Calu3 (cell line): Measurements from ENCODE around the gene TMEM61. TPM values are rescaled to one million over a fixed set of nuclear protein-coding genes. Genes with fewer than 3 reads are reported as not detected.
"Not testable (repeated sequence)": the region's sequence is repeated elsewhere in the genome, so short reads cannot be mapped to it uniquely, and the experiment has no call there.

Experiments used
- BruUV-seq: library from RNA; stranded (reverse); fragments of 400-500 nt; replicated peaks from 2 replicates; lab custom pipeline; 2021; lab: Mats Ljungman, UMichigan
- CTCF ChIA-PET: fragments of 300-600 bp; sonication (Branson Sonifier 250); formaldehyde crosslinking; loops from one replicate; lab custom pipeline; 2022; ENCODE audit warnings: antibody characterized with exemption; lab: Charles Lee
- DNase-seq: peaks from one replicate; pipeline ENCODE4 v3.0.0; 2022
- H3K27ac Mint-ChIP-seq: one replicate; pipeline ENCODE4 v1.8.0; 2022; ENCODE audit warnings: mixed read lengths; ENCODE audit not compliant: unreplicated experiment
- H3K27me3 Mint-ChIP-seq: one replicate; pipeline ENCODE4 v1.8.0; 2022; ENCODE audit warnings: mixed read lengths; ENCODE audit not compliant: unreplicated experiment
- H3K36me3 Mint-ChIP-seq: one replicate; pipeline ENCODE4 v1.8.0; 2022; ENCODE audit warnings: mild to moderate bottlenecking, moderate library complexity, mixed read lengths; ENCODE audit not compliant: insufficient read depth, unreplicated experiment
- H3K4me1 Mint-ChIP-seq: one replicate; pipeline ENCODE4 v1.8.0; 2022; ENCODE audit warnings: mild to moderate bottlenecking, low read depth, mixed read lengths; ENCODE audit not compliant: unreplicated experiment
- H3K4me3 Mint-ChIP-seq: one replicate; pipeline ENCODE4 v1.8.0; 2022; ENCODE audit warnings: mild to moderate bottlenecking, low read depth, moderate library complexity, mixed read lengths; ENCODE audit not compliant: unreplicated experiment
- H3K9me3 Mint-ChIP-seq: one replicate; pipeline ENCODE4 v1.8.0; 2022; ENCODE audit warnings: low read depth, mixed read lengths; ENCODE audit not compliant: unreplicated experiment
- CTCF ChIP-seq: fragments of 200-600 bp; IDR thresholded peaks from one replicate; pipeline ENCODE4 v1.8.0; 2022; ENCODE audit warnings: antibody characterized with exemption; ENCODE audit not compliant: unreplicated experiment
- intact Hi-C: fragments of 100-400 bp; cut with micrococcal nuclease; formaldehyde crosslinking; loops from one replicate; pipeline ENCODE4 v1.10.0; 2022; ENCODE audit not compliant: unreplicated experiment
- total RNA-seq: library from RNA; stranded (reverse); gene quantifications from 2 replicates; pipeline ENCODE4 v1.2.3, GENCODE V29; 2022

Gene TMEM61
- total RNA-seq, 1 experiment from 2014 or later = 0.45 TPM

- no peaks in the 10 kb centered on the region for H3K27me3 Mint-ChIP-seq
- CTCF ChIA-PET = no interaction called here
- H3K36me3 Mint-ChIP-seq = no peaks in the 10 kb centered on the region
- no peak for DNase-seq
- intact Hi-C loops = no loop called here
- H3K4me3 Mint-ChIP-seq = no peak overlapping the region
- H3K9me3 Mint-ChIP-seq = no peaks in the 10 kb centered on the region
- no TSS peak for BruUV-seq
- no peak overlapping the region for H3K27ac Mint-ChIP-seq
- no peak for TF ChIP-seq CTCF
- peaks cover 14% of the 10 kb centered on the region for H3K4me1 Mint-ChIP-seq
Observed at GRCh38 chr1:54962612-54963395, 17.6 kb upstream of the TMEM61 start.

- H3K36me3 Mint-ChIP-seq, CTCF ChIA-PET, DNase-seq, intact Hi-C loops, H3K27me3 Mint-ChIP-seq, H3K4me3 Mint-ChIP-seq, H3K9me3 Mint-ChIP-seq, BruUV-seq, H3K27ac Mint-ChIP-seq: not testable (repeated sequence)
- H3K4me1 Mint-ChIP-seq = peaks cover 14% of the 10 kb centered on the region
Observed at GRCh38 chr1:54963829-54964228, 16.6 kb upstream of the TMEM61 start.

GRCh38 chr1:54965624-54966340 is 14.6 kb upstream of the TMEM61 start:
- H3K4me1 Mint-ChIP-seq = peaks cover 31% of the 10 kb centered on the region
- no peak for DNase-seq
- H3K27me3 Mint-ChIP-seq = no peaks in the 10 kb centered on the region
- no peak for TF ChIP-seq CTCF
- H3K9me3 Mint-ChIP-seq = no peaks in the 10 kb centered on the region
- H3K4me3 Mint-ChIP-seq = no peak overlapping the region
- H3K36me3 Mint-ChIP-seq = no peaks in the 10 kb centered on the region
- CTCF ChIA-PET = interaction anchor here (1.3 kb wide), 1 partner anchor 21 kb away, joined by 4 read pairs; no protein-coding TSS in a partner anchor
- no peak overlapping the region for H3K27ac Mint-ChIP-seq
- no TSS peak for BruUV-seq
- intact Hi-C loops = no loop called here

GRCh38 chr1:54967372-54967771 is 13.1 kb upstream of the TMEM61 start:
- Mint-ChIP-seq H3K27me3 (no peaks in the 10 kb centered on the region), H3K4me3 (no peak overlapping the region), H3K36me3 (no peaks in the 10 kb centered on the region), H3K27ac (no peak overlapping the region), H3K9me3 (no peaks in the 10 kb centered on the region), H3K4me1 (peaks cover 41% of the 10 kb centered on the region)
- DNase-seq = no peak
- no TSS peak for BruUV-seq
- CTCF ChIA-PET = no interaction called here
- intact Hi-C loops = no loop called here
- no peak for TF ChIP-seq CTCF
